ENCODE data around the gene TULP1.

TULP1 gene

GRCh38 chr6:35478259-35478658 is 34.4 kb downstream of the TULP1 start:
- peaks cover 43% of the 10 kb centered on the region for H3K36me3 ChIP-seq (ENCODE audit: low read depth)
- H3K4me1 ChIP-seq (ENCODE audit: insufficient read depth, poor library complexity, severe bottlenecking), result no peaks in the 10 kb centered on the region
- H3K4me3 ChIP-seq (ENCODE audit: severe bottlenecking), result no peak overlapping the region
- DNase-seq (ENCODE audit: low spot score) (peak; percentile 51), ATAC-seq (ENCODE audit: low read depth) (no peak)
- H3K9me3 ChIP-seq (ENCODE audit: severe bottlenecking), result no peaks in the 10 kb centered on the region
- no peaks in the 10 kb centered on the region for H3K27me3 ChIP-seq (ENCODE audit: insufficient read depth, poor library complexity, severe bottlenecking)
- H3K27ac ChIP-seq (ENCODE audit: poor library complexity, severe bottlenecking), result no peak overlapping the region
- TF ChIP-seq CTCF (IDR thresholded peaks at IDR 0.05; ENCODE audit: poor library complexity, severe bottlenecking), result no peak

- no peak for ATAC-seq (ENCODE audit: low read depth)
- no peaks in the 10 kb centered on the region for H3K9me3 ChIP-seq (ENCODE audit: severe bottlenecking)
- TF ChIP-seq CTCF (IDR thresholded peaks at IDR 0.05; ENCODE audit: poor library complexity, severe bottlenecking), result no peak
- H3K4me3 ChIP-seq (ENCODE audit: severe bottlenecking), result no peak overlapping the region
- peaks cover 45% of the 10 kb centered on the region for H3K36me3 ChIP-seq (ENCODE audit: low read depth)
- DNase-seq (ENCODE audit: low spot score), result no peak
- no peaks in the 10 kb centered on the region for H3K4me1 ChIP-seq (ENCODE audit: insufficient read depth, poor library complexity, severe bottlenecking)
- H3K27ac ChIP-seq (ENCODE audit: poor library complexity, severe bottlenecking), result no peak overlapping the region
- H3K27me3 ChIP-seq (ENCODE audit: insufficient read depth, poor library complexity, severe bottlenecking), result no peaks in the 10 kb centered on the region
Observed at GRCh38 chr6:35477551-35478179, 35.0 kb downstream of the TULP1 start.

GRCh38 chr6:35477028-35477427 is 35.7 kb downstream of the TULP1 start:
- H3K36me3 ChIP-seq (ENCODE audit: low read depth), result peaks cover 49% of the 10 kb centered on the region
- H3K9me3 ChIP-seq (ENCODE audit: severe bottlenecking), result no peaks in the 10 kb centered on the region
- no peak overlapping the region for H3K4me3 ChIP-seq (ENCODE audit: severe bottlenecking)
- no peaks in the 10 kb centered on the region for H3K4me1 ChIP-seq (ENCODE audit: insufficient read depth, poor library complexity, severe bottlenecking)
- DNase-seq (ENCODE audit: low spot score) (no peak), ATAC-seq (ENCODE audit: low read depth) (no peak)
- TF ChIP-seq CTCF (IDR thresholded peaks at IDR 0.05; ENCODE audit: poor library complexity, severe bottlenecking), result no peak
- H3K27ac ChIP-seq (ENCODE audit: poor library complexity, severe bottlenecking), result no peak overlapping the region
- H3K27me3 ChIP-seq (ENCODE audit: insufficient read depth, poor library complexity, severe bottlenecking), result no peaks in the 10 kb centered on the region

- no peaks in the 10 kb centered on the region for H3K4me1 ChIP-seq (ENCODE audit: insufficient read depth, poor library complexity, severe bottlenecking)
- peaks cover 55% of the 10 kb centered on the region for H3K36me3 ChIP-seq (ENCODE audit: low read depth)
- DNase-seq (ENCODE audit: low spot score) (peak; percentile 69), ATAC-seq (ENCODE audit: low read depth) (no peak)
- no peak overlapping the region for H3K4me3 ChIP-seq (ENCODE audit: severe bottlenecking)
- H3K27me3 ChIP-seq (ENCODE audit: insufficient read depth, poor library complexity, severe bottlenecking), result no peaks in the 10 kb centered on the region
- no peak for TF ChIP-seq CTCF (IDR thresholded peaks at IDR 0.05; ENCODE audit: poor library complexity, severe bottlenecking)
- no peak overlapping the region for H3K27ac ChIP-seq (ENCODE audit: poor library complexity, severe bottlenecking)
- no peaks in the 10 kb centered on the region for H3K9me3 ChIP-seq (ENCODE audit: severe bottlenecking)
Observed at GRCh38 chr6:35476004-35476403, 36.7 kb downstream of the TULP1 start.

- peak; percentile 45 for DNase-seq (ENCODE audit: low spot score)
- no peaks in the 10 kb centered on the region for H3K27me3 ChIP-seq (ENCODE audit: insufficient read depth, poor library complexity, severe bottlenecking)
- H3K4me3 ChIP-seq (ENCODE audit: severe bottlenecking), result no peak overlapping the region
- H3K9me3 ChIP-seq (ENCODE audit: severe bottlenecking), result no peaks in the 10 kb centered on the region
- ATAC-seq (ENCODE audit: low read depth), result no peak
- H3K27ac ChIP-seq (ENCODE audit: poor library complexity, severe bottlenecking), result no peak overlapping the region
- H3K4me1 ChIP-seq (ENCODE audit: insufficient read depth, poor library complexity, severe bottlenecking), result peaks cover 4% of the 10 kb centered on the region
- peaks cover 59% of the 10 kb centered on the region for H3K36me3 ChIP-seq (ENCODE audit: low read depth)
- TF ChIP-seq CTCF (IDR thresholded peaks at IDR 0.05; ENCODE audit: poor library complexity, severe bottlenecking), result no peak
Observed at GRCh38 chr6:35475573-35475972, 37.1 kb downstream of the TULP1 start.
